ENCODE measurements around the gene PTPRE.

GRCh38 chr10:128099901-128100300 is 193.0 kb downstream of the PTPRE start:
- TF ChIP-seq CTCF (IDR thresholded peaks at IDR 0.05) (no peak), POLR2A (IDR thresholded peaks at IDR 0.05) (no peak)

All from body of pancreas (tissue), 4 donors.